GM18867 (cell line): ENCODE results near the gene ORC3.
A peak's percentile ranks its signal among the peaks of the same experiment; 100 is the strongest.

Source experiments
- ATAC-seq: cut with Tn5 transposase; IDR thresholded peaks from one replicate; pipeline ENCODE4 v1.9.1; 2021; ENCODE audit warnings: mild to moderate bottlenecking, moderate library complexity; ENCODE audit not compliant: unreplicated experiment

Gene ORC3

GRCh38 chr6:87589693-87590416 is at the start of gene ORC3, which contains the start of gene RARS2:
Gene ORC3 (plus strand): TSS chr6:87590135. CDS start chr6:87590169, 34 bp downstream.
Gene RARS2 (minus strand): TSS chr6:87589987. CDS start chr6:87589957, 30 bp downstream.
- peak; percentile 100 for ATAC-seq

DNA sequence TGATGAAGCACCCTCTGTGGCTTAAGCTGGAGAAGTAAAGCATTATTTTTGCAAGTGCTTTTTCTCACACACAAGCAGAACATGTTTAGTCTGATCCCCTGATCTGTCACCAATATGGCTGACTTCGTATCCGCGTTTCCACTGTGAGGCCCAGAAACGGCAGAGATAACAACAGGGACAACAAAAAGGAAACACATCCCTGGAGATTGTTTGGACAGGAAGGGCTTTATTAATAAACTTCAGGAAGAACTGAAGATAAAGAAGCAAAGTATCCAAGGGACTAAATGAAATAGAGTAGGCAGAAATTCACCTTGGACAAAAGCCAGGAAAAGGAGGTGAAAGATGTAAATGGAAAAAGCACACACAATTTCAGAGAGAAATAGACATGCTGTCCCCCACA is 49.4 kb upstream of the ORC3 start:
- no peak for ATAC-seq

- no peak for ATAC-seq
These were observed 48.9 kb upstream of the ORC3 start for GRCh38 chr6:87541041-87541440.

GRCh38 chr6:87541744-87542143 is 48.2 kb upstream of the ORC3 start:
- no peak for ATAC-seq

GRCh38 chr6:87543696-87544473 is 46.0 kb upstream of the ORC3 start:
- ATAC-seq: no peak

DNA sequence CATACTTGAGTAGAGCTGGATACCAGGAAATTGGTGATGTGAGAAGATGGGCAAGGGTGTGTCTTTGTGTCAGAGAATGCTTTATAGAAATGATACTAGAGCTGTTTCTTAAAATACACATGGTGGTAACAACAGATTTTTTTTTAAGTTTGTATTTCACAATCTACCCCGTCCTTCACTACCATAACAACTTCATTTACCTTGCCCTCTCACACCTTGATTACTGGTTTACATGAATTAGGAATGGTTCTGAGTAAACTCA is 45.5 kb upstream of the ORC3 start:
- no peak for ATAC-seq

DNA sequence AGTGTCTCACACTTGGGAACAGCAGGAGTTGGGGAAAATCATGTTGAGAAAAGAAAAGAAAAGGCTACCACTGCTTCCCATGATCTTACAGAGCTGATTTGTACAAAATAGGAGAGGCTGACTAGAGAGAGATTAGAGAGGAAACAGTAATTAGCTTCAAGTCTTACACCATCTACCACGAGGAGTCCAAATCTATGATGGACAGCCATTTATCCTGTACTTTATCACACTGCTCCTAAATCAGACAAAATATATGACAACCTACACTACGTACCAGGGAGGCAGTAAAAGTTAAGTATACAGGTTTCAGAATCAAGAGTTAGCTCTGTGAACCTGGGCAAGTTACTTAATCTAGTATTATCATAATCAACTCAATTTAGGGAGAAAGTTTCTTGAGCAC is 38.1 kb upstream of the ORC3 start:
- ATAC-seq: no peak

GRCh38 chr6:87553159-87553765 is 36.7 kb upstream of the ORC3 start:
- ATAC-seq: no peak

- ATAC-seq: no peak
These were observed 34.4 kb upstream of the ORC3 start for GRCh38 chr6:87555506-87555905.

DNA sequence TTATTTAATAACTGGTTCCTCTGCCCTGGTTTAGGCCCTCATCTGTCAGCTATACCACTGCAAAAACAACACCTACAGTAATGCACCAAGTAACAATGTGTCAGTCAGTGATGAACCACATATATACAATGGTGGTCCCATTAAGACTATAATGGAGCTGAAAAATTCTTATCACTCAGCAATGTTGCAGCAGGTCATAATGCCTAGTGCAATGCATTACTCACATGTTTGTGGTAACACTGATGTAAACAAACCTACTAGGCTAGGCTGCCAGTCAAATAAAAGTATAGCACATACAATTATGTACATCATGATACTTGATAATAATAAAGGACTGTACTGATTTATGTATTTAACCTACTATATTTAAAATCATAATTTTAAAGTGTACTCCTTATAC is 31.5 kb upstream of the ORC3 start:
- no peak for ATAC-seq

- no peak for ATAC-seq
These were observed 28.9 kb upstream of the ORC3 start for GRCh38 chr6:87561017-87561416.

DNA sequence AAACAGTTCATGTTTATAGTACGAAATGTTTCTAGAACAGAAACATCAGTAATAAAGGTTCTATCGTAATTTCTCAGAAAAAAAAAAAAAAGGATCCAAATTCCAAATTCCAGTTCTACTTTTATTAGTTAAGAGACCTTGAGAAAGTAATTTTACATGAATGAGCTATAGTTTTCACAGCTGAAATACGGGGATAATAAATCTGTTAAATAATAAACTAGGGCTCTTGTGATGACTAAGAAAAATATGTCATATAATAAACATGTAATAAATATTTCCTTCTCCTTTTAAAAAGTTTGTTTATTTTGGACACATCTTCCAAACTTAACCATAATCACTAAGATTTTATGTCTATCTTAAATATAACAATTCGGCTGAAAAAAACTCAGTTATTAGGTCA is 17.9 kb upstream of the ORC3 start:
- no peak for ATAC-seq

- peak; percentile 39 for ATAC-seq
These were observed 17.1 kb upstream of the ORC3 start for GRCh38 chr6:87572883-87573282.

DNA sequence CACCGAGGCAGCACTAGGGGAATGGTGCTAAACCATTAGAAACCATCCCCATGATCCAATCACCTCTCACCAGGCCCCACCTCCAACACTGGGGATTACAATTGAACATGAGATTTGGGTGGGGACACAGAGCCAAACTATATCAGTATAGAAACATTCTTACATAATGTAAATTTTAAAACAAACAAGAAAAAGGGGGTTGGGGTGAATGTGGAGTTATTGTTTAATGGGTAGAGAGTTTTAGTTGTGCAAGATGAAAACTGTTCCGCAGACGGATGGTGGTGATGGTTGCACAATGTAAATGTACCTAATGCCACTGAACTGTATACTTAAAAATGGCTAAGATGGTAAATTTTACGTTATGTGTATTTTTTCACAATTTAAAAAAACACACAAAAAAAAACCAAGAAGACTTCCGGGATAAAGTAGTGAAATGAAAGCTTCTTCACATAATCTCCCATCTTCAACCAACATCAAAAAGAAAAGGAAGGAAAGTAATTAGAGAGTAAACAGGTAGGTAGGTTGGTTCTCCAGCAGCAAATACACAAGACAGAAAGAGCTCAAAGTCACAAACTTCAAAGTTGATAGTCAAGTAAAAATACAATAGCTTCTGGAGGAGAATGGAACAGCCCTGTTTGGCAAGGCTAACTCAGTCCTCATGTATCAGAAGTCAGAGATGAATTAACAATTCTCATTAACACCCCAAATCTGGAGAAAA is 16.5 kb upstream of the ORC3 start:
- no peak for ATAC-seq

- peak; percentile 49 for ATAC-seq
These were observed 15.6 kb upstream of the ORC3 start for GRCh38 chr6:87574237-87574804.

DNA sequence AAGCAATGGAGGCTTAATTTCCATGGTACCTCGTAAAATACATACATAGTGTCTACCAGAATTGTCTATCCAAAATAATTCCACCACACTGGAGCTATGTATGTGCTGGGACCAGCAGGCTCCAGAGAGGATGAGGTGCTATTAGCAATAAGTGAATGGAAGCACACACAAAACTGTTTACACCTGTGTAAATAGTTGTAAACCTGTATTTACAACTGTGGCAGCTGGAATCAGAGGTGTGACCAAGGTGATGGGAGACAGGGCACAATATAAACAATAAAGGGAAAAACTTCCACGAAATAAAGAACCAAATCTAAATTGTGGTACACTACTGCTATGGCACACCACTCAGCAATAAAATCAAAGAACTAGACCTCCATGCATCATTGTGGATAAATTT is 14.5 kb upstream of the ORC3 start:
- ATAC-seq: no peak

GRCh38 chr6:87583822-87584221 is 6.1 kb upstream of the ORC3 start:
- no peak for ATAC-seq

DNA sequence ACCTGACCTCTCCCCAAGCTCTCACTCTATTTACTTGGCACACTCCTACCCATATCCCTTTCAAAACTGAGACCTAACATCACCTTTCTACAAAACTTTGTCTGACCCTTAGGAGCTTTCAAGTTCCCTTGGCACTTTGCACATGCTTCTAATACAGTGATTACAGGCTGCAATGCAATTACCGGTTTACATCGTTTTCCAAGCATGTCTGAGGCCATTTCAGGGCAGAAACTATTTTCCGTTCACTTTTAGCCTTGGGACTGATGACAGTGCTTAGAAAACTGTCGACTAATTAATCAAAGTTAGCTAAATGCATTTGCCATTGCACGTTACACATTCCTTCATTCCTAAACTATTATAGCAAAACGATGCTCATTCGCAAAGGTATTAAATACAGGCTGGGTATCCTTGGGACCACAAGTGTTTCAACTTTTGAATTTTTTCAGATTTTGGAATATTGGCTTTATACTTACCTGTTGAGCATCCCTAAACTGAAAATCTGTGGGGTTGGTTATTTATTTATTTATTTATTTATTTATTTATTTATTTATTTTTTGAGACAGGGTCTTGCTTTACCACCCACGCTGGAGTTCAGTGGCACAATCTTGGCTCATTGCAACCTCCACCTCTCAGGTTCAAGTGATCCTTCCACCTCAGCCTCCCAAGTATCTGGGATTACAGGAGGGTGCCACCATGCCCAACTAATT is 3.4 kb upstream of the ORC3 start:
- no peak for ATAC-seq

- ATAC-seq: no peak
These were observed 1.1 kb upstream of the ORC3 start for GRCh38 chr6:87588756-87589407.

GRCh38 chr6:87590417-87590880 is 514 bp downstream of the ORC3 start:
- ATAC-seq: peak; percentile 7
